SK-N-SH (cell line): Measurements from ENCODE around the gene FLRT2.

Experiments
- CHD2 ChIP-seq: fragments of 150-350 bp; IDR thresholded peaks from 2 replicates; pipeline ENCODE4 v1.6.1; 2018; ENCODE audit warnings: low read length; ENCODE audit not compliant: partially characterized antibody
- EP300 ChIP-seq, 2 experiments: IDR thresholded peaks; 2 replicates each; pipeline versions ENCODE4 v1.4.0 to v1.6.1; 2012; ENCODE audit warnings: borderline replicate concordance in 1 of 2, low read depth in 1 of 2, low read length in 1 of 2
- EZH2phosphoT487 ChIP-seq: fragments of 200-600 bp; sonication (generic); IDR thresholded peaks from 2 replicates; pipeline ENCODE4 v1.6.1; 2017; ENCODE audit warnings: low read depth, mixed run types, mild to moderate bottlenecking, antibody characterized with exemption, moderate library complexity, borderline replicate concordance
- MXI1 ChIP-seq: IDR thresholded peaks from 2 replicates; pipeline ENCODE4 v1.6.1; 2012; ENCODE audit warnings: mild to moderate bottlenecking, low read depth, low read length, improper control_type of control experiment
- POLR2AphosphoS5 ChIP-seq: IDR thresholded peaks from 2 replicates; pipeline ENCODE4 v1.6.1; 2012; ENCODE audit warnings: low read depth, low read length
- SMC3 ChIP-seq: IDR thresholded peaks from 2 replicates; pipeline ENCODE4 v1.6.1; 2012; ENCODE audit warnings: low read depth, low read length, improper control_type of control experiment
- USF1 ChIP-seq: IDR thresholded peaks from 2 replicates; pipeline ENCODE4 v1.4.0; 2012; ENCODE audit warnings: low read depth, borderline replicate concordance
- YY1 ChIP-seq: IDR thresholded peaks from 2 replicates; pipeline ENCODE4 v1.4.0; 2012; ENCODE audit warnings: low read depth, mild to moderate bottlenecking
- ZBTB33 ChIP-seq: IDR thresholded peaks from 2 replicates; pipeline ENCODE4 v1.4.0; 2012; ENCODE audit warnings: low read depth, borderline replicate concordance
- TF ChIP-seq, protein P1 (sequence below): fragments of 200-600 bp; sonication (generic); IDR thresholded peaks from 2 replicates; pipeline ENCODE4 v1.6.1; 2017; ENCODE audit warnings: antibody characterized with exemption, mild to moderate bottlenecking, moderate library complexity
- TF ChIP-seq, protein P2 (sequence below): IDR thresholded peaks from 2 replicates; pipeline ENCODE4; 2012
- TF ChIP-seq, protein P3 (sequence below): fragments of 150-350 bp; IDR thresholded peaks from 2 replicates; pipeline ENCODE4 v1.6.1; 2017; ENCODE audit warnings: antibody characterized with exemption, low read length, low read depth, borderline replicate concordance

DNA sequence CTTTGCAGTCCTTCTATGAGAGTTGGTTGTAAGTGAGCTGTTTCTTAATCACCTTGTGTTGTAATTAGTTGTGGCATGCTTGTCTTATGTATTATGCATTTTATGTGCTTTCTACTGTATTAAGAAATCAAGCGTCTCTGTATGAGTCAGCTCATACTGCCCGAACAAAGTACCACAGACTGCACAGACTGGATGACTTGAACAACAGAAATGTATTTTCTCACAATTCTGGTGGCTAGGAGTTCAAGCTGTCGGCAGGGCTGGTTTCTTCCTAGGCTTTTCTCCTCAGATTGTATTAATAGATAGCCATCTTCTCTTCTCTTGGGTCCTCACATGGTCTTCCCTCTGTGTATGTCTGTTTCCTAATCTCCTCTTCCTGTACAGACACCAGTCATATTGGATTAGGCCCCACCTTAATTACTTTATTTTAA, 77.7 kb downstream of the FLRT2 start:
- TF ChIP-seq, protein P1, sequence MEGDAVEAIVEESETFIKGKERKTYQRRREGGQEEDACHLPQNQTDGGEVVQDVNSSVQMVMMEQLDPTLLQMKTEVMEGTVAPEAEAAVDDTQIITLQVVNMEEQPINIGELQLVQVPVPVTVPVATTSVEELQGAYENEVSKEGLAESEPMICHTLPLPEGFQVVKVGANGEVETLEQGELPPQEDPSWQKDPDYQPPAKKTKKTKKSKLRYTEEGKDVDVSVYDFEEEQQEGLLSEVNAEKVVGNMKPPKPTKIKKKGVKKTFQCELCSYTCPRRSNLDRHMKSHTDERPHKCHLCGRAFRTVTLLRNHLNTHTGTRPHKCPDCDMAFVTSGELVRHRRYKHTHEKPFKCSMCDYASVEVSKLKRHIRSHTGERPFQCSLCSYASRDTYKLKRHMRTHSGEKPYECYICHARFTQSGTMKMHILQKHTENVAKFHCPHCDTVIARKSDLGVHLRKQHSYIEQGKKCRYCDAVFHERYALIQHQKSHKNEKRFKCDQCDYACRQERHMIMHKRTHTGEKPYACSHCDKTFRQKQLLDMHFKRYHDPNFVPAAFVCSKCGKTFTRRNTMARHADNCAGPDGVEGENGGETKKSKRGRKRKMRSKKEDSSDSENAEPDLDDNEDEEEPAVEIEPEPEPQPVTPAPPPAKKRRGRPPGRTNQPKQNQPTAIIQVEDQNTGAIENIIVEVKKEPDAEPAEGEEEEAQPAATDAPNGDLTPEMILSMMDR: no peak
- TF ChIP-seq EP300 (IDR thresholded peaks at IDR 0.05; ENCODE audit: borderline replicate concordance in 1 of 2, low read depth in 1 of 2, low read length in 1 of 2) (no peak), USF1 (no peak), MXI1 (no peak), ZBTB33 (no peak), POLR2AphosphoS5 (no peak), YY1 (no peak), EZH2phosphoT487 (no peak), SMC3 (no peak), CHD2 (no peak)
- TF ChIP-seq, protein P2, sequence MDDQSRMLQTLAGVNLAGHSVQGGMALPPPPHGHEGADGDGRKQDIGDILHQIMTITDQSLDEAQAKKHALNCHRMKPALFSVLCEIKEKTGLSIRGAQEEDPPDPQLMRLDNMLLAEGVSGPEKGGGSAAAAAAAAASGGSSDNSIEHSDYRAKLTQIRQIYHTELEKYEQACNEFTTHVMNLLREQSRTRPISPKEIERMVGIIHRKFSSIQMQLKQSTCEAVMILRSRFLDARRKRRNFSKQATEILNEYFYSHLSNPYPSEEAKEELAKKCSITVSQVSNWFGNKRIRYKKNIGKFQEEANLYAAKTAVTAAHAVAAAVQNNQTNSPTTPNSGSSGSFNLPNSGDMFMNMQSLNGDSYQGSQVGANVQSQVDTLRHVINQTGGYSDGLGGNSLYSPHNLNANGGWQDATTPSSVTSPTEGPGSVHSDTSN: no peak
- TF ChIP-seq, protein P3, sequence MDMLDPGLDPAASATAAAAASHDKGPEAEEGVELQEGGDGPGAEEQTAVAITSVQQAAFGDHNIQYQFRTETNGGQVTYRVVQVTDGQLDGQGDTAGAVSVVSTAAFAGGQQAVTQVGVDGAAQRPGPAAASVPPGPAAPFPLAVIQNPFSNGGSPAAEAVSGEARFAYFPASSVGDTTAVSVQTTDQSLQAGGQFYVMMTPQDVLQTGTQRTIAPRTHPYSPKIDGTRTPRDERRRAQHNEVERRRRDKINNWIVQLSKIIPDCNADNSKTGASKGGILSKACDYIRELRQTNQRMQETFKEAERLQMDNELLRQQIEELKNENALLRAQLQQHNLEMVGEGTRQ: no peak
